OCI-LY7 (cell line): ENCODE measurements around the gene NTM. TPM values are rescaled to one million over a fixed set of nuclear protein-coding genes. Genes with fewer than 3 reads are reported as not detected.

ENCODE experiments used
- BruUV-seq: library from RNA; stranded (reverse); fragments of 400-500 nt; replicated peaks from 2 replicates; lab custom pipeline; 2021; lab: Mats Ljungman, UMichigan
- CTCF ChIA-PET: fragments of 300-600 bp; sonication (Branson Sonifier 250); formaldehyde crosslinking; loops from one replicate; lab custom pipeline; 2022; ENCODE audit warnings: antibody characterized with exemption; ENCODE audit not compliant: unreplicated experiment; lab: Charles Lee
- POLR2A ChIA-PET: fragments of 300-600 bp; sonication (Branson Sonifier 250); formaldehyde crosslinking; loops from one replicate; lab custom pipeline; 2022; ENCODE audit warnings: antibody characterized with exemption; lab: Charles Lee
- DNase-seq: peaks from one replicate; pipeline ENCODE4 v3.0.0-alpha.2; 2015; ENCODE audit warnings: low spot score
- H2AFZ ChIP-seq: fragments of 200-600 bp; sonication (generic), shearing (Covaris generic); 2 replicates; pipeline ENCODE4 v1.6.1; 2014; ENCODE audit warnings: mild to moderate bottlenecking, antibody characterized with exemption, low read length, moderate library complexity
- H3K27ac ChIP-seq: fragments of 200-600 bp; sonication (generic); 2 replicates; pipeline ENCODE4 v1.5.1; 2014; ENCODE audit warnings: mixed run types, low read depth, mild to moderate bottlenecking, moderate library complexity, low read length, inconsistent platforms; ENCODE audit not compliant: poor library complexity, severe bottlenecking
- H3K36me3 ChIP-seq: fragments of 200-600 bp; sonication (generic); 2 replicates; pipeline ENCODE4 v1.6.1; 2014; ENCODE audit warnings: mild to moderate bottlenecking, antibody characterized with exemption, low read length, moderate library complexity, mixed read lengths; ENCODE audit not compliant: insufficient read depth
- H3K4me1 ChIP-seq: fragments of 200-600 bp; sonication (generic); 2 replicates; pipeline ENCODE4 v1.5.1; 2014; ENCODE audit warnings: mild to moderate bottlenecking, low read length; ENCODE audit not compliant: insufficient read depth, poor library complexity, severe bottlenecking
- H3K4me2 ChIP-seq: fragments of 200-600 bp; sonication (generic); 2 replicates; pipeline ENCODE4 v1.6.1; 2014; ENCODE audit warnings: mild to moderate bottlenecking, low read length
- H3K4me3 ChIP-seq: fragments of 200-600 bp; sonication (generic); 2 replicates; pipeline ENCODE4 v1.5.1; 2014; ENCODE audit warnings: mild to moderate bottlenecking, low read depth, low read length; ENCODE audit not compliant: poor library complexity, severe bottlenecking
- H3K79me2 ChIP-seq: fragments of 200-600 bp; sonication (generic); 2 replicates; pipeline ENCODE4 v1.6.1; 2016; ENCODE audit warnings: low read depth, mild to moderate bottlenecking, low read length, moderate library complexity, mixed read lengths; ENCODE audit not compliant: insufficient read depth
- H3K9me2 ChIP-seq: fragments of 200-600 bp; sonication (generic); 2 replicates; pipeline ENCODE4 v1.6.1; 2016; ENCODE audit warnings: mild to moderate bottlenecking, low read length, mixed read lengths; ENCODE audit not compliant: insufficient read depth
- H3K9me3 ChIP-seq: fragments of 200-600 bp; sonication (generic); 2 replicates; pipeline ENCODE4 v1.6.1; 2014; ENCODE audit warnings: mild to moderate bottlenecking, mixed run types, low read length, mixed read lengths
- H4K20me1 ChIP-seq: fragments of 200-600 bp; sonication (generic); 2 replicates; pipeline ENCODE4 v1.6.1; 2014; ENCODE audit warnings: mild to moderate bottlenecking, antibody characterized with exemption, low read length, moderate library complexity, mixed read lengths; ENCODE audit not compliant: insufficient read depth
- EZH2phosphoT487 ChIP-seq: fragments of 200-600 bp; sonication (generic); IDR thresholded peaks from 2 replicates; pipeline ENCODE4 v1.6.1; 2018; ENCODE audit warnings: low read depth, borderline replicate concordance, mild to moderate bottlenecking, mixed run types, antibody characterized with exemption, low read length, moderate library complexity, mixed read lengths
- intact Hi-C: fragments of 100-400 bp; cut with micrococcal nuclease; formaldehyde crosslinking; loops from one replicate; pipeline ENCODE4 v1.10.0; 2022; ENCODE audit not compliant: unreplicated experiment
- total RNA-seq, 2 experiments: library from RNA; depleted of rRNA in 1 of 2; stranded (reverse); fragments of >200 nt in 1 of 2; shearing (Covaris generic) in 1 of 2; gene quantifications; 2 replicates each; pipeline ENCODE4 v1.2.3, GENCODE V29; 2014 to 2022
- TF ChIP-seq, protein P1 (sequence below): fragments of 200-600 bp; sonication (generic); conservative IDR thresholded peaks from 2 replicates; pipeline ENCODE4 v1.5.1; 2014; ENCODE audit warnings: mild to moderate bottlenecking, antibody characterized with exemption, low read length, moderate library complexity, mixed read lengths

NTM gene
- total RNA-seq, 2 experiments from 2014 or later, result not detected

DNA sequence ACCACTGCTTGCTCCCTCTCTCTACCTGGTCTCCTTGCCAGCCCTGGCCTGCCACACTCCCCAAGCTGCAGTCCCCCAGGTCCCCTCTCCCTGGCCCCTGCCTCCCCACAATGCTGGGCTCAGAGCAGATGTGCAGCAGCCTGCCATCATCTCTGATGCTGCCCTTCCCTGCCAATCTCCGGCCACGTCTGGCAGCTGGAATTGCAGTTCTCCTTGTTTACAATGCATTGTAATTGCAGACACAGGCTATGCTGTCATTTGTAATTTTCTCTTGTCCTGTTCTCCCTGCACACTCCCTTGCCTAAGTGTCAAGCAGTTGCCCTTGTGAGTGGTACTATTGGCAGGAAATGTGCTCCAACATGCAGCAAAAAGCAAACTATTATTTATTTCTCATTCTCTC lies 222.3 kb downstream of the NTM start:
- CTCF ChIA-PET, result no interaction called here
- Histone ChIP-seq H3K9me3 (no peaks in the 10 kb centered on the region), H3K36me3 (no peaks in the 10 kb centered on the region), H3K79me2 (no peaks in the 10 kb centered on the region), H4K20me1 (no peaks in the 10 kb centered on the region), H3K4me1 (no peaks in the 10 kb centered on the region), H3K4me2 (no peak overlapping the region), H3K4me3 (no peak overlapping the region), H3K9me2 (no peaks in the 10 kb centered on the region), H2AFZ (no peak overlapping the region), H3K27ac (no peak overlapping the region)
- intact Hi-C loops, result no loop called here
- POLR2A ChIA-PET, result interaction anchor here (0.6 to 1.0 kb wide), 2 partner anchors 14 to 737 kb away, joined by 3 read pairs; no protein-coding TSS in a partner anchor
- no peak for TF ChIP-seq EZH2phosphoT487
- no TSS peak for BruUV-seq
- DNase-seq, result no peak

DNA sequence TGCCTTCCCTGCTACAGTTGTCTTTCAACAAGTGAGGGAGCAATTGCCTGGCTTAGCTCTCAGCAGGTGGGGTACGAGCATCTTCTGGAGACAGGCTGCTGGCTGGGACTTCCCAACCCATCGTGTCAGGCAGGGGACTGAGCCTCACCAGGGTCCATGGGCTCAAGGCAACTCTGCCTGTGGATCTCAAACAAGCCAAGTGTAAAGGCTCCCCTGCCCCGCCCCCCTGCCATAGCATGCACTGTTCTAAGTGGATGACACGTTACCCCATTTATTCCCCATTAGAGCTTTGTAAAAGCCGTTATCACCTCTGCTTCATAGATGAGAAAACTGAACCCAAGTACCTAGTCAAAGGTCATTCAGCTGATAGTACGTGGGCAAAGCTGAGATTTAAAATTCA lies 222.9 kb downstream of the NTM start:
- H3K4me2 ChIP-seq, result no peak overlapping the region
- ChIA-PET CTCF (no interaction called here), POLR2A (no interaction called here)

DNA sequence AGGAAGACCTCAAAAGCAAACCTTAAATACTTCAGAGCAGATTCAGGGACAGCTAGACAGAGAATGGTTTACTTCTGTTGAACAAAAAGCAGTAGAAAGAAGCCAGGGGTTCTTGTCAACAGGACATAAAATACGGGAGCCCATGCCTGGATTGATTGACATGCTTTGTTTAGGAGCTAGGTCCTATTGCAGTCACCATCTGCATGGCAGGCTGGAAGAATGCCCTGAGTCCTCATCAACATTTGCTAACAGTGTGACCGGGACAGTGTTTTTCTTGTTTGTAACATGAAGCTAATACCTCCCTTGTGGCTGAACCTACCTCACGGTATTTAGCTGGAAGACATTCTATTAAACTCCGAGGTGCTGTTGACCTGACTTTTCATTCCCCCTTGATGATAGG lies 225.4 kb downstream of the NTM start:
- BruUV-seq, result no TSS peak
- TF ChIP-seq, protein P1, sequence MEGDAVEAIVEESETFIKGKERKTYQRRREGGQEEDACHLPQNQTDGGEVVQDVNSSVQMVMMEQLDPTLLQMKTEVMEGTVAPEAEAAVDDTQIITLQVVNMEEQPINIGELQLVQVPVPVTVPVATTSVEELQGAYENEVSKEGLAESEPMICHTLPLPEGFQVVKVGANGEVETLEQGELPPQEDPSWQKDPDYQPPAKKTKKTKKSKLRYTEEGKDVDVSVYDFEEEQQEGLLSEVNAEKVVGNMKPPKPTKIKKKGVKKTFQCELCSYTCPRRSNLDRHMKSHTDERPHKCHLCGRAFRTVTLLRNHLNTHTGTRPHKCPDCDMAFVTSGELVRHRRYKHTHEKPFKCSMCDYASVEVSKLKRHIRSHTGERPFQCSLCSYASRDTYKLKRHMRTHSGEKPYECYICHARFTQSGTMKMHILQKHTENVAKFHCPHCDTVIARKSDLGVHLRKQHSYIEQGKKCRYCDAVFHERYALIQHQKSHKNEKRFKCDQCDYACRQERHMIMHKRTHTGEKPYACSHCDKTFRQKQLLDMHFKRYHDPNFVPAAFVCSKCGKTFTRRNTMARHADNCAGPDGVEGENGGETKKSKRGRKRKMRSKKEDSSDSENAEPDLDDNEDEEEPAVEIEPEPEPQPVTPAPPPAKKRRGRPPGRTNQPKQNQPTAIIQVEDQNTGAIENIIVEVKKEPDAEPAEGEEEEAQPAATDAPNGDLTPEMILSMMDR, result no peak
- TF ChIP-seq EZH2phosphoT487, result no peak
- no peaks in the 10 kb centered on the region for H3K9me2 ChIP-seq
- ChIA-PET POLR2A (interaction anchor here (0.7 kb wide), 1 partner anchor 160 kb away, joined by 3 read pairs; no protein-coding TSS in a partner anchor), CTCF (no interaction called here)
- H2AFZ ChIP-seq, result no peak overlapping the region
- H4K20me1 ChIP-seq, result no peaks in the 10 kb centered on the region
- no peaks in the 10 kb centered on the region for H3K79me2 ChIP-seq
- no peak overlapping the region for H3K27ac ChIP-seq
- H3K4me1 ChIP-seq, result no peaks in the 10 kb centered on the region
- no peaks in the 10 kb centered on the region for H3K36me3 ChIP-seq
- intact Hi-C loops, result no loop called here
- H3K4me3 ChIP-seq, result no peak overlapping the region
- H3K4me2 ChIP-seq, result no peak overlapping the region
- DNase-seq, result no peak
- H3K9me3 ChIP-seq, result no peaks in the 10 kb centered on the region

More for the DNA sequence above, 222.9 kb downstream of the NTM start:
- Histone ChIP-seq H3K4me3 (no peak overlapping the region), H4K20me1 (no peaks in the 10 kb centered on the region), H3K79me2 (no peaks in the 10 kb centered on the region), H3K27ac (no peak overlapping the region), H3K9me2 (no peaks in the 10 kb centered on the region), H3K9me3 (no peaks in the 10 kb centered on the region), H3K4me1 (no peaks in the 10 kb centered on the region), H3K36me3 (no peaks in the 10 kb centered on the region), H2AFZ (no peak overlapping the region)
- intact Hi-C loops, result no loop called here
- no TSS peak for BruUV-seq
- no peak for TF ChIP-seq EZH2phosphoT487
- TF ChIP-seq, protein P1, result no peak
- DNase-seq, result no peak
